Globus pallidus (tissue), 1 donor: ENCODE data around the gene BTRC.

ENCODE experiments used
- DNase-seq: peaks from one replicate; pipeline ENCODE4 v3.0.0-alpha.2; 2015; ENCODE audit warnings: low spot score

The BTRC gene

DNA sequence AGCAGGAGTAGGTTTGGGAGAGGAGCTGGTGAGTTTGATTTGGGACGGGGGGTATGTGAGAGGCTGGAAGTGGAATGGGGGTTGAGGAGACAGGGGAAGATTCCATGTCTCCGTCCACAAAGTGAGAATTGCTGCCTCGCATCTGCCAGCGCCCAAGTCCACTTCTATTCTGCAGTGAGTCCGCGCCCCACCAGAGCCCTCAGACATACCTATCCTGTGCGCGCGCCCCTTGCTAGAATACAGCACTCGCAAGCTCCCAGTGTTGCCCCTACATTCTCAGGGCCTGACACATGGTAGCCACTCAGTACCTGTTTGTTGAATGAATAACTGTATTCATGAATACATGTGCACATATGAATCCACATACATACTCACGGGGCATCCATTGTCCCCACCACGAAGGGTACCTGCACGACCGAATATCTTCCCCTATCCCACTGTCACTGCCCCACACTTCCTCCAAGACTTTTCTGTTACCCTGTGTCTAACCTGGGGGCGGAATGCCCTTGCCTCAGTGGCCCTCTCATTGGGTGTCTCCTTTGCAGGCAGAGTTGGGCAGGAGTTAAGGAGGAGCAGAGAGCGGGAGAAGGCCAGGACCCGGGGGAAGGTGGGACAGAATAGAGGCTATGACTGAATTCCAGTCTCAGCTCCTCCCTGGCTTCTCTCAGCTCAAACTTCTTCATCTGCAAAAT lies 214.2 kb downstream of the BTRC start:
- no peak for DNase-seq

DNA sequence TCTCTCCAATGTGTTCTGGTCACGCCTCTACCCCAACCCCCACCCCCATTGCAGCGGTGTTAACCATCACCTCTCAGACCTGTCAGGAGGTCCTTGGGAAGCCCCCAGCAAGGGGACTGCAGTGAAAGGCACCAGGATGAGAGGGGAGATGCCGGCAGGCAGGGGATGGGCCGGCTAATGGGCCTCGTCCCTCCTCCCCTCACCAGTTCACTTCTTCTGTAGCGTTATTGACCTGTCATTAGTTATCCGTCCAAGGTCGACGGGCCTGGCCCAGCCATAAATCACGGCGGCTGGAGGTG lies 215.3 kb downstream of the BTRC start:
- no peak for DNase-seq

DNA sequence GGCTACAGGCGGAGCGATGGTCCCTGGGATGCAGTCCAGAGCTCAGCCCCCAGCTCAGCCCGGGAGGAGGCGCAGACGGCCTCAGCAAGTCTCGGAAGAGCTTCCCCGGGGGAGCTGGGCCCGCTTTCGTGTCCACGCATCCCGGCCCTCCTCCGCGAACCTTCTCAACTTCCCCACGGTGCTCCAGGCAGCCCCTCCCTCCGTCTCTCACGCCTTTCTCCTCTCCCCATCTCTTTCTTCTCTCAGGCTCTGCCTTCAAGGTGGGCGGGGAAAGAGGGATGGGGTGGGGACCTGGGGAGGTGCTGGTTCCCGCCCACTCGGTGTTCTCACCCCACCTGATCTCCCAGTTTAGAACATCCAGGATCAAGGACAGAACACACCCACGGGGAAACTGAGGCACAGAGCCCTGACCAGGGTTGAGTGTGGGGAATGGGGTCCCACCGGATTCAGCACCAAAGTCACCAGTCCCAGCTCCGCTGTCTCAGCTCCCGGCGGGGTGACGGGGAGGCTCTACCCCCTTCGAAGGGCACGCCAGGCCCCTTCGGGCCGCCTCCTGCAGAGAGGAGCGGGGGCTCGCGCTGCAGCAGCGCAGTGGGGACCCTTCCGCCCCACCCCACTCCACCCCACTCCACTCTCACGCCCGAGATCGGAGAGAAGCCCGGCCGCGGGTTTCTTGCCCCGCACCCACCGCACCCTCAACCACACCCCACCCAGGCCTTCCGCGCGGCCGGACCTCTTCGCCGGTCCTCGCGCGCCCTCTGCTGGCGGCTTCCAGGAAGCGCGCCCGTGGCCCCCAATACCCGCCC lies 215.9 kb downstream of the BTRC start:
- DNase-seq: peak; percentile 52

DNA sequence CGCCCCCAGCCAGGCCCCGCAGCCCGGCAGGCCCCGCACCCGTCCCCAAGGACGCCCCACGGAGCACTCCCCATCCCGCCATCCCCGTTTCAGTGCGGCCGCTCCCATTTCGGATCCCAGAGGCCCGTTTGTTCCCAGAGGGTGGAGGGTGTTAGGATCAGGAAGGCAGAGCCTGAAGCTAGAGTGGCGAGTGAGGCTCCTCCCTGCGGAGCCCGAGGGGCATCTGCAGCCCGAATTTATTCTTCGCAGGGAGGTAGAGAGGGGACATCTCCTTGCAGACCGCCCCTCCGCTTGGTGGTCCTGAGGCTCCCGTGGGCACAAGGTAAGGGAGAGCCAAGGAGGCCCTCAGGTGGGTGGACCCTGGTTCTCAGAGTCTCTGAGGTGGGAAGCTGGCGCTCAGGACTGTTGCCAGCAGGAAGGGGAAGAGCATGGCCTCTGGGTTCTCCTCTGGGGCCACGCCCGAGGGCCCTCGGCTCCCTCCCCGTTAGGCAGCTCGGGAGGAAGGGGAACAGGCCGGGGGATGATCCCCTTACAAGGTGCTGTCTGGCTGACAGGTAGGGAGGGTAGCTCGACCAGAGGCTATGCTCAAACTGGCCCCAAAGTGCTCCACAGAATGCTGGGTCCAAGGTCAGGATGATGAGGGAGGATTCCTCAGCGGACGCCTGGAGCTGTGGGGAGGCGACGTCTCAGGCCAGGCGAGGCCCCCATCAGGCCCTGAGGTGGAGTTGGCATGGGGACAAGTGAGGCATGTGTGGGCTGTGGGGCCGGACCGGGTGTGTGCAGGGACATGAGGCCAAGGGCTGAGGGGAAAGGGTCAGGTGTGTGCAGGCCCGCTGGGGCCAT lies 216.7 kb downstream of the BTRC start:
- no peak for DNase-seq

DNA sequence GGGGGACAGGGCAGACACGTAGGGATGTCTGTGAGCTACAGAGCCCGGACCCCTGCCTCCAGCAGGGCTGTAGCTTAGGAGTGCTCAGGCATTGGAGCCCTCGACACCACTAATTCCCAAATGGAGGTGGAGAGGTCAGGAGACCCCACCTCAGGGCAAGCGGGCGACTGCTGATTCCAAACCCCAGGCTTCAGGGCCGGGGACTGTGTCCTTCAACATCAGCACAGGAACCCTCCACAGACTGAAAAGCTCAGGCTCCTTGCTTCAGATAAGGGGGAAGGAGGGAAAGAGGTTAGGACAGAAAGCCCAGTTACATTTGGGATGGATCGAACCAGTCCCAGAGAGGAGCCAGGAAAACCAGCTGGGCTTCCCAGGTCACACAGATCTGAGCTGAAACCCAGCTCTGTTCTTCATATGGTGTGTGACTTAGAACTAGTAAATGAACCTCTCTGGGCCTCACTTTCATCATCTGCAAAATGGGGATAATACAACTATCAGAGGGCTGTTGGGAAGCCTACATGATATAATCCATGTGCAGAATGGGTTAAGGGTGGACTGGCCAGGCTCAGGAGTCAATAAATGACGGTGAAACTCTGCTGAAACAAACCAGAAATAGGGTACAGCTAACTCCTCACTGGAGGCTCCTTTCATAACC lies 217.4 kb downstream of the BTRC start:
- DNase-seq: no peak

DNA sequence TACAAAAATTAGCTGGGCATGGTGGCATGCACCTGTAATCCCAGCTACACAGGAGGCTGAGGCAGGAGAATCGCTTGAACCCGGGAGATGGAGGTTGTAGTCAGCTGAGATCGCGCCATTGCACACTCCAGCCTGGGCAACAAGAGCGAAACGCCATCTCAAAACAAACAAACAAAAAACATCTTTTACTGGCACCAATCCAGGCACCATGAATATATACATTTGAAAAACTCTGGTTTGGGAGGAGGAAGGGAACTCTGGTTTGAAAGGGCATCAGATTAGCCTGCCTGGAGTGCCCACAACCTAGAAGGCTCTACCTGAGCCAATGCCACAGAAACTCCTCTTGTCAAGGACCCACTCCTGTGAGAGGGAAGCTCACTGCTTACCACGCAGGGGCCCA lies 218.2 kb downstream of the BTRC start:
- DNase-seq: no peak

DNA sequence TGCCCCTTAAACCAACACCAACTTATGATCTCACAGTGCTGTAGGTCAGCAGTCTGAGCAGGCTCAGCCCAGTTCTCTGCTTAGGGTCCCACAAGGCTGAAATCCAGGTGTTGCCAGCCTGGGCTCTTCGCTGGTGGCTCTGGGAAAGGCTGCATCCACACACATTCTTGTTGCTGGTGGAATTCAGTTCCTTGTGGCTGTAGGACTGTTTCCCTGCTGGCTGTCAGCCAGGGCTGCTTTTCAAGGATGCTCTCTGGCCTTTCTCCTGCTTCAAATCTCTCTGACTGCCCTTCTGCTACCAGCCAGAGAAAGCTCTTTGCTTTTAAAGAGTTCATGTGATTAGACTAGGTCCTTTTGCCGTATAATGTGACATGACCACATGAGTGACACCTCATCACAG lies 218.8 kb downstream of the BTRC start:
- no peak for DNase-seq

DNA sequence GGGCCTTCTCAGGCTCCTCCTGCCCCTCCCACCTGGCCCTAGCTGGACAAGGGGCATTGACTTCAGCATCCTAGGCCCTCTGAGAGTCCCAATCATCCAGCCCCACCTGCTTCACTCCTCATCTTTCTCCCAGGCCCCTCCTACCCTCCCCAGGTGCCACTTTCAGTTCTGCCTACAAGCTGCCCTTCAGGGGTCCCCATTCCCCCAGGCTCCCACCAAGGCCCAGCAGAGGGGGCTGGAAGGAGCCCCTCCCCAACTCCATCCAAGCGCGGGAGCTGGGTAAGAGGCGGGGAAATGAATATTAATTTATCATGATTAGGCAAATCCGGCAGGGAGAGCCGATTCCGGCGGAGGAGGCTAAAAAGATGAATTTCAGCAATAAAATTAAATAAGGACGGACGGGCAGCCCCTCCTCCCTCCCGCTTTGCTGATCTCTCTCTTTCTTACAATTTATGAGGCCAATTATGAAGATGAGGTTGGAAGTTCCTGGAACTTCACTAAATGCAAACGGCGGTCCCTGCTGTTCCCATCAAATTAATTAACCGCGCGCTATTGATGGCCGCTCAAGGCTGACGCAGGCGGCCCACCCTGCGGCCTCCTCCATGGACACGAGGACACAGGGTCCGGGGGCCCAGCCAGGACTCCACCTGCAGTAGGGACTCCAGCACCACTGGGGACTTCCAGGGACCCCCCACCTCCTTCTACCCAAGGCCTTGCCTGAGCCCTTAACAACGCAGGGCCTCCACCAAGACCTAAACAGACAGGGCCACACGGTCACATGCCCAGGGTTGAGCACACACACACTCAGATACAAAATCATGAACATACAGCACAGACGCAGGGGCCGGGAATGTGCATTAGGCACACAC lies 220.2 kb downstream of the BTRC start:
- DNase-seq: no peak

DNA sequence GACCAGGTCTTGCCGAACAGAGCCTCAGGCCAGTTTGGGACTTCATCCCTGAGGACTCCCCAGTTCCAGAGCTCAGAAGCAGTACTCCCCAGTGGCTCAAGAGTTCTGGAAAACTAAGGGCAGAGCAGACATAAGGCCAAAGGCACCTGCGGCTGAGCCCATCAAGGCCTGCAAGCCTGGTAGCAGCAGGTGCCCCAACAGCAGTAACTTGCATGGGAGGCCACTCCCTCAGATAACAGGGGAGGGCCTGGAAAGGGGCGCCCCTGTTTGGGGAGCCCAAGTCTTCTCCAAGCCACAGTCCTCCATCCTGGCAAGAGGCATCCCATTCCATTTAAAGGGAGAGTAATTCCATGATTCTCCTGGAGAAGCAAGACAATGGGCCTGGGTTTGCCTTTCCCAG lies 221.1 kb downstream of the BTRC start:
- DNase-seq: no peak

DNA sequence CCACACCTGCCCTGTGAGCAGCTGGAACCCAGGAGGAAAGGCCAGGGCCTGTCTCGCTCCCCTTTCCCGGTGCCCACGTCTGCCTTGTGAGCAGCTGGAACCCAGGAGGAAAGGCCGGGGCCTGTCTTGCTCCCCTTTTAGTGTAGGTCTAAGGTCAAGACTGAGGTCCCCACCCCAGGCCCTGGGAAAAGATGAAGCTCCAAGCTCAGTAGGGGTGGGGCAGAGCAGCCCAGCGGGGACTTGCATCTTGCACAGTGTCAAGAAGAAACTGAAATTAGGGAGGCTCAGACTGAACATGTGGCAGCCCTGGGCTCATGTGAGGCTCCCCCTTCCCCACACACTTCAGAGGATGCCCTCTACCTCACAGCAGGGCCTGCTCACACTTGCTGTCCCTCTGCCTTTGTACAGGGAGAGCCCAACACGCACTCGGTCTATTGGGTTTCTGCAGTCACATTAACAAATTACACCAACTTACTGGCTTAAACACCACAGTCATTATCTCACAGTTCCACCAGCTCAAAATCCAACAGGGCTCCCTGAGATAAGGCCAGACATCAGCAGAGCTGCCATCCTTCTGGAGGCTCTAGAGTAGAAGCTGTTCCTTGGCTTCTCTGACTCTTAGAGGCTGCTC lies 221.7 kb downstream of the BTRC start:
- no peak for DNase-seq

DNA sequence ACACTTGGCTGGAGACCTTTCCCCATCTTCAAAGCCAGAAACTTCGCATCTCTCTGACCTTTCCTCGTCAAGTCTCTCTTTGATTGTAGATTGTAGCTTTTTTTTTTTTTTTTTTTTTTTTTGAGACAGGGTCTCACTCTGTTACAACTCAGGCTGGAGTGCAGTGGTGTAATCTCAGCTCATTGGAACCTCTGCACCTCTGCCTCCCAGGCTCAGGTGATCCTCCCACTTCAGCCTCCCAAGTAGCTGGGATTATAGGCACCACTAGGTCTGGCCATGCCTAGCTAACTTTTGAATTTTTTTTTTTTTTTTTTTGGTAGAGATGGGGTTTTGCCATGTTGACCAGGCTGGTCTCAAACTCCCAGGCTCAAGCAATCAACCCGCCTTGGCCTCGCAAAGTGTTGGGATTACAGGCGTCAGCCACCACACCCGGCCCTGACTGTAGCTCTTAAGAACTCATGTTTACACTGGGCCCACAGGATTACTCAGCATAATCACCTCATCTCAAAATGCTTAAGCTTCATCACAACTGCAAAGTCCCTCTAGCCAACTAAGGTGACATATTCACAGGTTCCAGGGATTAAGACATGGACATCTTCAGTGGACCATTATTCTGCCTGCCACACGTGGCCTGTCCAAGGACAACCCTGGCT lies 222.4 kb downstream of the BTRC start:
- no peak for DNase-seq

DNA sequence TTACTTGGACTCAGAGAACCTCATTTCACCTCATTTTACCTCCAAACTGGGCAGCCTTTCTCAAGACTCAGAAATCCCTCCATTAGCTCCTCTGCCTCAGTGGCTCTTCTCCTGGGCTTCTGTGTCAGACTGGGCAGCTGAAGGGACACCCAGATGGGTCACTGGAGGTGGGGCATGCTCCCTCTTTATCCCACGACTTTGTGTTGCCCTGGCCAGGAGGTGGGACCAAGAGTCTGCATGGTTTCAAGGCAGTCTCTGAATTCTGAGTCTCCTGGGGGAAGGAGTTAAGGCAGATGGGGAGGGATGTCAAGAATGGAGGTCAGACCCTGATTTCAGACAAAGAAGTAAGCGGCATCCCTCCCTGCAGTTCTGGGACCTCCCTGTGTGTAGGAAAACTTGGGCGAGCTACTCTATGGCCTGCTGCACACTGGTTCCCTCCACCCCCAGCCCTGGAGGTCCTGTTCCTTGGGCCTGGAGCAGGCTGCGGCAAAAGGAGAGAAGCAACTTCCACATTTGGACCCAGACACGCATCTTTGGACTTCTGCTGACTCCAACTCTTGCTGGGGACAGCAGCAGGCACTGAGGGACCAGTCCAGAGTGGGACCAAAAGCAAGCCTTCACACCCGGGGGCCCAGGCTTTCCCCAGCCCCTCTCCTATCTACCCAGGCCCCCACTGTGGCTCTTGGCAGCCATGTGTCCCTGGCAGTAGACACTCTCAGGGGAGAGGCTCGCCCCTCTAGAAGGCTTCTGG lies 223.3 kb downstream of the BTRC start:
- DNase-seq: no peak

DNA sequence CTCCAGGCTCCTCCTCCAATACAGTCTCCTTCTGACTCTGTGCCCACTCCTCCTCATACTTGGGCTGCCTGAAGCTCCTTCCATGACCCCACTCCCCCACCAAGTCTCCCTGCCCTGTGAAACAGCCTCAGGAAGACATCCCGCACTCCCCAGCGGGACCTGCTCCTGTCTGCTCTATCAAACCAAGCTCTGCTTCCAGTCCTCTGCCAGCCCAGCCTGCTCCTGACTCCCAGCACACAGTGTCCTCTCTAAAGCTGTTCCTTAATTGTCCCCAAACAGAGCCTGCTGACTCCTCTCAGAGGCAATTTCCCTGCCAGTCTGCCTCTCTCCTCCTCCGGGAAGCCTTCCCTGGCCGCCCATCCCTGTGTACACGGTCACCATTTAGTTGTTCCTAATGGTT lies 224.2 kb downstream of the BTRC start:
- no peak for DNase-seq

DNA sequence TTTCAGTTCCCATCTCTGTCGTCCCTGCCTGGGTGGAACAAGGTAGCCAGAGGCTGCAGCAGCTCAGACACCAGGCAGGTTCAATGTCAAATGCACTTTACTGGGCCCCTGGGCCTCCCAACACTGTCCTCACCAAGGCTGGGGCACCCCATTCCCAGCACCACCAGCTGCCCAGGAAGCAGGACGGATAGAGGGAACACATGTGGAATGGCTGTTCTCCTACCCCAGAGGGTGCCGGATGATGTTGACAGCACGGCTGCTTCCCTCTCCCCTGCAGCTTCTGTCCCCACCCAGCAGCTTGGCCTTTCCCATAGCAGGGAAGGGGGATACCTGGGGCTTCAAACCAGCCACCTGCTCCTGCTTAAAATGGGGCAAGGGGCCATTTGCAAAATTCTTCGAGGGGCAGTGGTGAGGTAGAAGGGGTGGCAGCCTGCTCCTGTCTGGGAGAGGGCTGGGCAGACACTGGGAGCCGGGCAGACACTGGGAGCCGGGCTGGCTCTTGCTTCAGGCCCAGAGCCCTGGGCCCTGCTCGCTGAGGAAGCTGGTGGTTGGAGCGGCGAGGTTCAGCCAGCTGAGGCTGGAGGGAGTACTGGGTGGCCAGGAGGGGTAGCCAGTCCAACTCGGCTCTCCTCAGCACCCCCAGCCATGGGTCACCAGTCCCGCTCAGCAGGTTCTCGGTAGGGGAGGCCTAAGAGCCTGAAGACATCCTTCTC lies 225.0 kb downstream of the BTRC start:
- no peak for DNase-seq

DNA sequence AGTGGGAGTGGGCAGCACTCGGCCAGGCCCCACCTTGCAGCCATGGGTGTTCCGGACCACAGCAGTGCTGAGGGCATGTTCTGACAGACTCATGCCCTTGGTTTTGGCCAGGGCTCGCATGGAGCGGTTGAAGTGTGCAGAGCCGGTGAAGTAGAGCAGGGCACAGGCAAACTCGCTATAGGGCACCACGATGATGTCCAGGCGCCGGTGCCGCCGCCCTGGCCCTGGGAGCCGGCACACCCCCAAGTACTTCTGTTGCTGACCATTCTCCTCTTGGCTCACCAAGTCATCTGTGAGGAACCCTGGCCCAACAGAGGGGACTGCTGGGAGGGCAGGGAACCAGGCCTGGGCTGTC lies 225.5 kb downstream of the BTRC start:
- no peak for DNase-seq

DNA sequence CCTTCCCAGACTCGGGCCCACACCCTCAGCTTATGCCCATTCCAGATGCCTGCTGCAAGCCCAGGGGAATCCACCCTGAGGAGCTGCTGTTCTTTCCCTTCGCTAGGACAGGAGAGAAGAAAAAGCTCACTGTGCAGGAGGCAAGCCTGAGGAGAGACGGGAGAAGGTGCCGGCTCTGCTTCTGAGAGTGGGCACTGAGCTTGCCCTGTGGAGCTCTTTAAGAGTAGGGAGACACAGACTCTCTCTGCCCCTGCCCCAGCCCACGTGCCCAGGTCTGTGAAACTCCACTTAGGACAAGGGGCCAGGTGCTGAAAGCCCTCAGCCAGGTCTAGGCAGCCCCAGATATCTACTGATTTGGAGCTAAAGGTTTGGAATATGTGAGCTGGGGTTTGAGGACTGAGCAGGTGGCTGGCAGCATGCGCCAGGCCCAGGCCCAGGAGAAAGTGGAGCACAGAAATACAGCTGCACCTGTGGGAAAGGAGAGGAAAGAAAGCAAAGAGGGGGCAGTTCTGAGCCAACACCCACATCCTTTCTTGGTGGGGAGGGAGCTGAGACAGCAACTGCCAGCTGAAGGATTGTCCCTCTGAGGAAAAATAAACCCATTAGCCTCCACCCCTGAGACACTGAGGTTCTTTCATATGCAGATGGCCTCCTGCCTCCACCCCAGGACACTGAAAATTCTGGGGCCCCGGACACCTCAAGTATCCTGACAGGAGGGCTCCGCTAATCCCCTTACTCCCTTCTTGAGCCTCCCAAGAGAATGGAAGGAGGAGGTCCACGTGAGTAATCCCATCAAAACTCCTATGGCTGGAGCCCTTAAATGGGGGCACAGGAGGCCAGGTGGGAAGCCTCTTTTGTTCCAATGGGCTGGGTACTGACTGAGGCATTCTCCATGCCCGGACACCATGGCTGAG lies 226.8 kb downstream of the BTRC start:
- DNase-seq: no peak

DNA sequence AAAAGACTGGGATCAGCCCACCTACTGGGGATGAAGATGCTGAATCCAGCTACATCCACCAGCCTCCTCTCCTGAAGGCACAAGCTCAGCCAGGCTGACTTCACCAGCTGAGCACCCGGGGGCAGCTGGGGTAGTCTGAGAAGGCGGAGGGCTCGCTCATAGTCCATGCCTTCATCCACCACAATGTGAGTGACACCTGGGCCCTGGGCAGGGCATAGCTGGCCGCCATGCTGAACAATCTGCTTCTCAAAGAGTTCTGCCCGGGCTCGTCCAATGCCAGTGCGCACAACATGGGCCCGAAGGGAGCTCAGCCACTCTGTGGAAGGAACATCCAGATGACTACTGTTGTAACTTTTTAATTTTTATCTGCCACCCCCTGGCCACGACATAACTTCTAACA lies 231.9 kb downstream of the BTRC start:
- no peak for DNase-seq
